ENCODE data around the gene PSMB3. TPM values are rescaled to one million over a fixed set of nuclear protein-coding genes. Genes with fewer than 3 reads are reported as not detected.

Gene PSMB3
- polyA plus RNA-seq, 3 donors, result 315 to 689 (median 625) TPM

- intact Hi-C loops (cut with micrococcal nuclease), result loop anchor here (5.0 to 10.0 kb wide), 2 partner anchors 99 to 162 kb away; no protein-coding TSS in a partner anchor
Measured at GRCh38 chr17:38702916-38703741, 49.4 kb upstream of the PSMB3 start.

More at GRCh38 chr17:38702916-38703741, 49.4 kb upstream of the PSMB3 start:
- peak overlapping the region; percentile 93 to 100 (median 96) for H3K27ac Mint-ChIP-seq
- H3K4me1 Mint-ChIP-seq, result peaks cover 65% of the 10 kb centered on the region
- DNase-seq, result peak in 2 of 3 donors; percentile 47 to 58
- peaks cover 0 to 5% (median 0%) of the 10 kb centered on the region in 7 donors for H3K9me3 Mint-ChIP-seq
- peak overlapping the region; percentile 93 for H3K4me2 ChIP-seq (replicated peaks; ENCODE audit: extremely low read depth, low read length, poor library complexity, severe bottlenecking)
- peaks cover 65 to 67% of the 10 kb centered on the region in 2 donors for H3K4me1 ChIP-seq (ENCODE audit: control insufficient read depth in 1 of 2, insufficient read depth in 2 of 2, low read length in 2 of 2)
- H3K79me2 ChIP-seq (ENCODE audit: insufficient read depth, low read length), result peaks cover 8% of the 10 kb centered on the region
- H3K36me3 Mint-ChIP-seq, result peaks cover 8 to 13% of the 10 kb centered on the region in 2 donors
- H2AFZ ChIP-seq (ENCODE audit: insufficient read depth, low read depth, low read length, poor library complexity, severe bottlenecking), result peak overlapping the region; percentile 83
- TF ChIP-seq, protein P1, sequence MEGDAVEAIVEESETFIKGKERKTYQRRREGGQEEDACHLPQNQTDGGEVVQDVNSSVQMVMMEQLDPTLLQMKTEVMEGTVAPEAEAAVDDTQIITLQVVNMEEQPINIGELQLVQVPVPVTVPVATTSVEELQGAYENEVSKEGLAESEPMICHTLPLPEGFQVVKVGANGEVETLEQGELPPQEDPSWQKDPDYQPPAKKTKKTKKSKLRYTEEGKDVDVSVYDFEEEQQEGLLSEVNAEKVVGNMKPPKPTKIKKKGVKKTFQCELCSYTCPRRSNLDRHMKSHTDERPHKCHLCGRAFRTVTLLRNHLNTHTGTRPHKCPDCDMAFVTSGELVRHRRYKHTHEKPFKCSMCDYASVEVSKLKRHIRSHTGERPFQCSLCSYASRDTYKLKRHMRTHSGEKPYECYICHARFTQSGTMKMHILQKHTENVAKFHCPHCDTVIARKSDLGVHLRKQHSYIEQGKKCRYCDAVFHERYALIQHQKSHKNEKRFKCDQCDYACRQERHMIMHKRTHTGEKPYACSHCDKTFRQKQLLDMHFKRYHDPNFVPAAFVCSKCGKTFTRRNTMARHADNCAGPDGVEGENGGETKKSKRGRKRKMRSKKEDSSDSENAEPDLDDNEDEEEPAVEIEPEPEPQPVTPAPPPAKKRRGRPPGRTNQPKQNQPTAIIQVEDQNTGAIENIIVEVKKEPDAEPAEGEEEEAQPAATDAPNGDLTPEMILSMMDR (IDR thresholded peaks at IDR 0.05), result no peak
- peak overlapping the region; percentile 86 to 93 (median 90) for H3K4me3 ChIP-seq (replicated peaks in 1 of 3; ENCODE audit: low read depth in 2 of 3, low read length in 3 of 3)
- peak overlapping the region; percentile 99 to 100 for H3K27ac ChIP-seq (ENCODE audit: low read depth in 1 of 2, low read length in 2 of 2)
- peaks cover 15 to 25% (median 18%) of the 10 kb centered on the region in 3 donors for H3K27me3 Mint-ChIP-seq (ENCODE audit: low read depth in 3 of 3)
- H3K4me3 Mint-ChIP-seq, result peak overlapping the region; percentile 94 to 98
- no peaks in the 10 kb centered on the region for H3K9me3 ChIP-seq (replicated peaks in 1 of 2; ENCODE audit: control insufficient read depth in 1 of 2, insufficient read depth in 1 of 2, low read length in 2 of 2)
- H3K27me3 ChIP-seq (ENCODE audit: control insufficient read depth in 2 of 2, insufficient read depth in 2 of 2, low read length in 2 of 2), result peaks cover 0 to 6% of the 10 kb centered on the region in 2 donors
- H3K36me3 ChIP-seq (replicated peaks in 1 of 2; ENCODE audit: control insufficient read depth in 1 of 2, insufficient read depth in 2 of 2, low read length in 2 of 2), result peaks cover 0 to 6% of the 10 kb centered on the region in 2 donors
- H4K20me1 ChIP-seq (ENCODE audit: insufficient read depth, low read length), result peaks cover 13% of the 10 kb centered on the region
- peak overlapping the region; percentile 93 for H3K9ac ChIP-seq (ENCODE audit: insufficient read depth, low read length, poor library complexity, severe bottlenecking)
- WGBS (ENCODE audit: insufficient coverage), result under 1% methylated on average over 51 of the region's 55 CpGs

Measured in CD14-positive monocyte (primary cell).